Glutamatergic neuron (in vitro differentiated cells): Measurements from ENCODE around the gene MYO15B. TPM values are rescaled to one million over a fixed set of nuclear protein-coding genes. Genes with fewer than 3 reads are reported as not detected.

Experiments
- DNase-seq: peaks from one replicate; pipeline ENCODE4 v3.0.0; 2022
- H3K27ac Mint-ChIP-seq: one replicate; pipeline ENCODE4 v1.8.0; 2020; ENCODE audit warnings: mild to moderate bottlenecking, mixed read lengths, inconsistent platforms; ENCODE audit not compliant: unreplicated experiment
- H3K27me3 Mint-ChIP-seq: one replicate; pipeline ENCODE4 v1.8.0; 2020; ENCODE audit warnings: mild to moderate bottlenecking, moderate library complexity, mixed read lengths, inconsistent platforms; ENCODE audit not compliant: unreplicated experiment
- H3K36me3 Mint-ChIP-seq: one replicate; pipeline ENCODE4 v1.8.0; 2020; ENCODE audit warnings: mild to moderate bottlenecking, mixed read lengths, inconsistent platforms; ENCODE audit not compliant: unreplicated experiment
- H3K4me1 Mint-ChIP-seq: one replicate; pipeline ENCODE4 v1.8.0; 2020; ENCODE audit warnings: mild to moderate bottlenecking, low read depth, mixed read lengths, inconsistent platforms; ENCODE audit not compliant: unreplicated experiment
- H3K4me3 Mint-ChIP-seq: one replicate; pipeline ENCODE4 v1.8.0; 2020; ENCODE audit warnings: mild to moderate bottlenecking, mixed read lengths, inconsistent platforms; ENCODE audit not compliant: unreplicated experiment
- H3K9me3 Mint-ChIP-seq: one replicate; pipeline ENCODE4 v1.8.0; 2020; ENCODE audit warnings: mild to moderate bottlenecking, moderate library complexity, mixed read lengths, inconsistent platforms; ENCODE audit not compliant: unreplicated experiment
- total RNA-seq: library from RNA; stranded (reverse); fragmentation: NEBNext Ultra II Directional; extraction: Animal tissue kit (Norgen Biotek cat#: 25700); gene quantifications from one replicate; pipeline ENCODE4 v1.2.1, GENCODE V29; 2021; ENCODE audit not compliant: unreplicated experiment
- TF ChIP-seq, protein P1 (sequence below): fragments of 200-600 bp; sonication (generic); IDR thresholded peaks from one replicate; pipeline ENCODE4 v1.5.0; 2021; ENCODE audit not compliant: partially characterized antibody, unreplicated experiment

Gene MYO15B
- total RNA-seq, 1 donor from 2014 or later = 82.6 TPM

DNA sequence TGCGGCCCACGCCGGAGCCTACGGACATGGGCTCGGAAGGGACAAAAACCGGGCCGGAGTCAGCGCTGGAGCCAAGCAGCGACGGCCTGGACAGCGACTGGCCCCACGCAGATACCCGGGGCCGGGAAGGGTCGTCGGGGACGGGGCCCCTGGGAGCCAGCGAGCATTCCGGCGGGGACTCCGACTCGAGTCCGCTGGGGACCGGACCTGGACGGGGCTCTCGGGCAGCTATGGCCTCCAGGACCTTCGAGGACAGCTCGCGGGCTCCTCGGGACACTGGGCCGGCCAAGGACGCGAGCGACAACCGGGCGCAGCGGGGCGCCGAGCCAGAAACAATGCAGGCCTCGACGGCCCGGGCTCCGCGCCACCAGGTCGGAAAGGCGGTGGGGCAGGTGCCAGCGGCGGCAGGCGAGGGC, 1.0 kb downstream of the MYO15B start:
- no peak overlapping the region for H3K4me3 Mint-ChIP-seq
- TF ChIP-seq, protein P1, sequence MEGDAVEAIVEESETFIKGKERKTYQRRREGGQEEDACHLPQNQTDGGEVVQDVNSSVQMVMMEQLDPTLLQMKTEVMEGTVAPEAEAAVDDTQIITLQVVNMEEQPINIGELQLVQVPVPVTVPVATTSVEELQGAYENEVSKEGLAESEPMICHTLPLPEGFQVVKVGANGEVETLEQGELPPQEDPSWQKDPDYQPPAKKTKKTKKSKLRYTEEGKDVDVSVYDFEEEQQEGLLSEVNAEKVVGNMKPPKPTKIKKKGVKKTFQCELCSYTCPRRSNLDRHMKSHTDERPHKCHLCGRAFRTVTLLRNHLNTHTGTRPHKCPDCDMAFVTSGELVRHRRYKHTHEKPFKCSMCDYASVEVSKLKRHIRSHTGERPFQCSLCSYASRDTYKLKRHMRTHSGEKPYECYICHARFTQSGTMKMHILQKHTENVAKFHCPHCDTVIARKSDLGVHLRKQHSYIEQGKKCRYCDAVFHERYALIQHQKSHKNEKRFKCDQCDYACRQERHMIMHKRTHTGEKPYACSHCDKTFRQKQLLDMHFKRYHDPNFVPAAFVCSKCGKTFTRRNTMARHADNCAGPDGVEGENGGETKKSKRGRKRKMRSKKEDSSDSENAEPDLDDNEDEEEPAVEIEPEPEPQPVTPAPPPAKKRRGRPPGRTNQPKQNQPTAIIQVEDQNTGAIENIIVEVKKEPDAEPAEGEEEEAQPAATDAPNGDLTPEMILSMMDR = no peak
- H3K36me3 Mint-ChIP-seq = peaks cover 4% of the 10 kb centered on the region
- no peaks in the 10 kb centered on the region for H3K4me1 Mint-ChIP-seq
- H3K27me3 Mint-ChIP-seq = peaks cover 6% of the 10 kb centered on the region
- peaks cover 7% of the 10 kb centered on the region for H3K9me3 Mint-ChIP-seq
- peak; percentile 43 for DNase-seq
- no peak overlapping the region for H3K27ac Mint-ChIP-seq

DNA sequence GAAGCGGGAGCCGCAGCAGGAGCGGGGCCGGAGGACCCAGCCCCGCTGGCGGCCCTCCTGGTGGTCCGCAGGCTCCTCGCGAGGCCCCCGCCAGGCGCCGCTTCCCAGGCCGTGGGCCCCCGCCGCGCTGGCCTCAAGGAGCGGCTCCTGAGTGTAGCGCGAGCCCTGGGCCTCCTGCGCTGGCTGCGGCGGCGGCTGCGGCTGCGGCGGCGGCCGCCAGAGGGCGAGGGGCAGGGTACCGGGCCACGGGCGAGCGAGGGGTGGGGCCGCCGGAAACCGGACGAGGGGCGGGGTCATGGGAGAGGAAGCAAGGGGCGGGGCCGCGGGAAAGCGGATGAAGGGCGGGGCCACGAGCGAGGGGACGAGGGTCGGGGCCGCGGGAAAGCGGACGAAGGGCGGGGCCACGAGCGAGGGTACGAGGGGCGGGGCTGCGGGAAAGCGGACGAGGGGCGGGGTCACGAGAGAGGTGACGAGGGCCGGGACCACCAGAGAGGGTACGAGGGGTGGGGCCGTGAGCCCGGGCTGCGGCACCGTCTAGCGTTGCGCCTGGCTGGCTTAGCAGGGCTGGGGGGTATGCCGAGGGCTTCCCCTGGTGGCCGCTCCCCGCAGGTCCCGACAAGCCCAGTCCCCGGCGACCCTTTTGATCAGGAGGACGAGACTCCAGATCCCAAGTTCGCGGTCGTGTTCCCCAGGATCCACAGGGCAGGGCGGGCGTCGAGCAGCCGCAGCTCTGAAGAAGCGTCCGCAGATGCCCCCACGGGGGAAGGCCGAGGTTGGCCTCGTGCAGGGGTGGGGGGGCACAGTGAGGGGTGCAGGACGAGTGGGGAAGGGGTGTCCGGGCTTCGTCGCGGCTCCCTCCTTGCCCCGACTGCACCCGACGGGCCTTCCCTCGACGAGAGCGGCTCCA, 1.7 kb downstream of the MYO15B start:
- peaks cover 4% of the 10 kb centered on the region for H3K36me3 Mint-ChIP-seq
- peak; percentile 97 for DNase-seq
- H3K27me3 Mint-ChIP-seq = peaks cover 8% of the 10 kb centered on the region
- H3K9me3 Mint-ChIP-seq = peaks cover 7% of the 10 kb centered on the region
- TF ChIP-seq, protein P1 = peak; percentile 74
- no peaks in the 10 kb centered on the region for H3K4me1 Mint-ChIP-seq
- no peak overlapping the region for H3K27ac Mint-ChIP-seq
- H3K4me3 Mint-ChIP-seq = peak overlapping the region; percentile 30

DNA sequence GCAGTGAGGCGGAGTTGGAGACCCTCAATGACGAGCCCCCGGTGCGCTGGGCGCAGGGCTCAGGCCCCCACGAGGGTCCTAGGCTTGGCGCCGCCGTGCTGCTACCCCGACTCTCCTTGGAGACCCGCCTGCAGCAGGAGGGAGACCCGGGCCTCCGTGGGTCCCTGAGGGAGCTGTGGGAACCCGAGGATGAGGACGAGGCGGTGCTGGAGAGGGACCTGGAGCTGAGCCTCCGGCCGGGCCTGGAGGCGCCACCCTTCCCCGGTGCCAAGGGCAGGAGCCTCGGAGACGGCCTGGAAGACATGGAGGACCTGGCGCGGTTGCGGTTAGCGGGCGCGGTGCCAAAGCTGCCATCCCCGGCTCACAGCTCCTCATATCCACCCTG, 2.3 kb downstream of the MYO15B start:
- no peak overlapping the region for H3K4me3 Mint-ChIP-seq
- H3K4me1 Mint-ChIP-seq = no peaks in the 10 kb centered on the region
- DNase-seq = no peak
- H3K27me3 Mint-ChIP-seq = peaks cover 8% of the 10 kb centered on the region
- H3K36me3 Mint-ChIP-seq = peaks cover 4% of the 10 kb centered on the region
- no peak overlapping the region for H3K27ac Mint-ChIP-seq
- peaks cover 7% of the 10 kb centered on the region for H3K9me3 Mint-ChIP-seq
- TF ChIP-seq, protein P1 = no peak

DNA sequence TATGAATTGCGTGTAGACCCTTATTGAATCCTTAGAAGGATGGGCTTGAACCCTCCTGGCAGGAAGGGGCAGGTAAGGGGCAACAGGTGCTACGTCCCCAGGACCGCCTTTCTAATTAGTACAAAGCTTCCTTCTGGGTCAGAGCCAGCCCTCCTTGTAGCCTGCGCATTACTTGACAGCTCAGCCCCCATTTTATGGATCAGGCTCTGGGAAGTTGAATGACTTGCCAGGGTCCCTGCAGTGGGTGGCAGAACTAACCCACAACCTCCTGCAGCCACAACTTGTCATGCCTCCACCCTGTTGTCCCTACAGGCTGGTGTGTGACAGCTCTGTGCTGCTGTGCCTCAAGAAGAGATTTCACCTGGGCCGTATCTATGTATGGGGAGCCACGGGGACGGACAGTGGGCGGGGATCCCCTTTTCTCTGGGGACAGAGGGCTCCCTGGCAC, 2.7 kb downstream of the MYO15B start:
- TF ChIP-seq, protein P1 = no peak
- H3K27me3 Mint-ChIP-seq = peaks cover 8% of the 10 kb centered on the region
- peaks cover 4% of the 10 kb centered on the region for H3K36me3 Mint-ChIP-seq
- no peak for DNase-seq
- H3K4me3 Mint-ChIP-seq = no peak overlapping the region
- no peak overlapping the region for H3K27ac Mint-ChIP-seq
- peaks cover 7% of the 10 kb centered on the region for H3K9me3 Mint-ChIP-seq
- H3K4me1 Mint-ChIP-seq = no peaks in the 10 kb centered on the region
